Neural cell (in vitro differentiated cells): ENCODE results near the gene SCLY.

Experiments
- CTCF ChIP-seq: fragments of 450-650 bp; IDR thresholded peaks from 2 replicates; pipeline ENCODE4 v1.5.1; 2014; ENCODE audit warnings: antibody characterized with exemption, mild to moderate bottlenecking, moderate library complexity; ENCODE audit not compliant: poor library complexity, severe bottlenecking
- EP300 ChIP-seq: fragments of 450-650 bp; conservative IDR thresholded peaks from 2 replicates; pipeline ENCODE4 v1.6.1; 2014; ENCODE audit warnings: antibody characterized with exemption, mild to moderate bottlenecking, moderate library complexity; ENCODE audit not compliant: poor library complexity, severe bottlenecking
- EZH2 ChIP-seq: fragments of 200-600, 300-800 bp; shearing (Covaris generic), sonication (generic); IDR thresholded peaks from 2 replicates; pipeline ENCODE4 v1.6.1; 2014; ENCODE audit warnings: antibody characterized with exemption, low read length, borderline replicate concordance, mild to moderate bottlenecking; ENCODE audit not compliant: insufficient read depth, poor library complexity, severe bottlenecking
- MXI1 ChIP-seq: fragments of 450-650 bp; conservative IDR thresholded peaks from 2 replicates; pipeline ENCODE4 v1.6.1; 2014; ENCODE audit warnings: antibody characterized with exemption, mild to moderate bottlenecking; ENCODE audit not compliant: poor library complexity, severe bottlenecking
- POLR2AphosphoS5 ChIP-seq: IDR thresholded peaks from 2 replicates; pipeline ENCODE4 v1.6.1; 2012
- RAD21 ChIP-seq: fragments of 450-650 bp; conservative IDR thresholded peaks from 2 replicates; pipeline ENCODE4 v1.6.1; 2014; ENCODE audit warnings: antibody characterized with exemption, mild to moderate bottlenecking, moderate library complexity
- SMC3 ChIP-seq: fragments of 450-650 bp; conservative IDR thresholded peaks from 2 replicates; pipeline ENCODE4 v1.6.1; 2014; ENCODE audit warnings: antibody characterized with exemption, mild to moderate bottlenecking, moderate library complexity; ENCODE audit not compliant: poor library complexity
- TAF1 ChIP-seq: IDR thresholded peaks from 2 replicates; pipeline ENCODE4 v1.6.1; 2012; ENCODE audit warnings: low read depth
- TF ChIP-seq, protein P1 (sequence below): IDR thresholded peaks from 2 replicates; pipeline ENCODE4 v1.6.1; 2012; ENCODE audit warnings: borderline replicate concordance

GRCh38 chr2:238133499-238134392 lies 72.9 kb downstream of the SCLY start:
- TF ChIP-seq CTCF (no peak), POLR2AphosphoS5 (no peak), RAD21 (no peak), EP300 (no peak), SMC3 (no peak), MXI1 (no peak), EZH2 (no peak), TAF1 (no peak)
- TF ChIP-seq, protein P1, sequence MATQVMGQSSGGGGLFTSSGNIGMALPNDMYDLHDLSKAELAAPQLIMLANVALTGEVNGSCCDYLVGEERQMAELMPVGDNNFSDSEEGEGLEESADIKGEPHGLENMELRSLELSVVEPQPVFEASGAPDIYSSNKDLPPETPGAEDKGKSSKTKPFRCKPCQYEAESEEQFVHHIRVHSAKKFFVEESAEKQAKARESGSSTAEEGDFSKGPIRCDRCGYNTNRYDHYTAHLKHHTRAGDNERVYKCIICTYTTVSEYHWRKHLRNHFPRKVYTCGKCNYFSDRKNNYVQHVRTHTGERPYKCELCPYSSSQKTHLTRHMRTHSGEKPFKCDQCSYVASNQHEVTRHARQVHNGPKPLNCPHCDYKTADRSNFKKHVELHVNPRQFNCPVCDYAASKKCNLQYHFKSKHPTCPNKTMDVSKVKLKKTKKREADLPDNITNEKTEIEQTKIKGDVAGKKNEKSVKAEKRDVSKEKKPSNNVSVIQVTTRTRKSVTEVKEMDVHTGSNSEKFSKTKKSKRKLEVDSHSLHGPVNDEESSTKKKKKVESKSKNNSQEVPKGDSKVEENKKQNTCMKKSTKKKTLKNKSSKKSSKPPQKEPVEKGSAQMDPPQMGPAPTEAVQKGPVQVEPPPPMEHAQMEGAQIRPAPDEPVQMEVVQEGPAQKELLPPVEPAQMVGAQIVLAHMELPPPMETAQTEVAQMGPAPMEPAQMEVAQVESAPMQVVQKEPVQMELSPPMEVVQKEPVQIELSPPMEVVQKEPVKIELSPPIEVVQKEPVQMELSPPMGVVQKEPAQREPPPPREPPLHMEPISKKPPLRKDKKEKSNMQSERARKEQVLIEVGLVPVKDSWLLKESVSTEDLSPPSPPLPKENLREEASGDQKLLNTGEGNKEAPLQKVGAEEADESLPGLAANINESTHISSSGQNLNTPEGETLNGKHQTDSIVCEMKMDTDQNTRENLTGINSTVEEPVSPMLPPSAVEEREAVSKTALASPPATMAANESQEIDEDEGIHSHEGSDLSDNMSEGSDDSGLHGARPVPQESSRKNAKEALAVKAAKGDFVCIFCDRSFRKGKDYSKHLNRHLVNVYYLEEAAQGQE = no peak
